Putamen (tissue), 1 donor: ENCODE results near the gene EEA1.

ENCODE experiments used
- DNase-seq: peaks from one replicate; pipeline ENCODE4 v3.0.0-alpha.2; 2016; ENCODE audit warnings: low spot score

Gene EEA1

DNA sequence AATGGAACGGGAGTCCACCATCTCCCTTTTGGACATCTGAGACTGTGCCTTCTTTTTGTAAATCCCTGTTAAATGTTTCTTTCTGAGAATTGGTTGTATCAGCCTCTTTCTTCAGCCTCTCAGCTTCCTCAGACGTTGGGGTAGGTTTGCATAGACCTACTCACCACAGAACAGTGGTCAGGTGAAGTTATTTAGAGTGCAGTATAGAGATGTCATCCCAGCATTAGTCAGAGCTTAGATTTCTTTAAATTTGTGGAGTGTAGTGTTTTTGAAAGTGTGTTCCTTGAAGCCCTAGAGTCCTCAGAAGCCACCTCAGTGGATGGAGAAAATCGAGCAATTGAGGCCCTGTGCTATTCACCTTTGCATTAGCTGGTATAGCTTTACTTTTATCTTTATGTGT is 8.9 kb upstream of the EEA1 start:
- no peak for DNase-seq

GRCh38 chr12:92933606-92934005 is 4.5 kb upstream of the EEA1 start:
- DNase-seq = no peak

- DNase-seq = no peak
Measured at GRCh38 chr12:92930421-92930820, 1.3 kb upstream of the EEA1 start.

DNA sequence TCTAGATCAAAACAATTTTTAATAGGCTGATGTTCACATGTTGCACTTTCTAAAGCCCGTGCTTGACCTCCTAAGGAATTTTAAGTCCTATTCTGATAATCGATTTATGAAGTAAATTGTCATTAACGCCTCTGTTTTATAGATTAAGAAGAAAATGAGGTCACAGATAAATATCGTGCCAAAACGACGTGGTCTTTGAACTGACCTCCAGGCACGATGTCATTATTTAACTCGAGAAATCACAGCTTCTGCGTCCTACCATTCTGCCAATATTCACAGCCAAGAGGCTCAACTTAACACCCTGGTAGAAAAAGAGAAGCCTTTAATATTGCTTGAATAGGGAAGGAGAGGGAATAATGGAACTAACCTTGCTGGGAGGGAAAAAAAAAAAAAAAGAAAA is 888 bp upstream of the EEA1 start:
- no peak for DNase-seq

GRCh38 chr12:92928421-92928961 is 604 bp downstream of the EEA1 start:
- no peak for DNase-seq

- peak; percentile 12 for DNase-seq
Measured at GRCh38 chr12:92927436-92928281, 1.4 kb downstream of the EEA1 start.

DNA sequence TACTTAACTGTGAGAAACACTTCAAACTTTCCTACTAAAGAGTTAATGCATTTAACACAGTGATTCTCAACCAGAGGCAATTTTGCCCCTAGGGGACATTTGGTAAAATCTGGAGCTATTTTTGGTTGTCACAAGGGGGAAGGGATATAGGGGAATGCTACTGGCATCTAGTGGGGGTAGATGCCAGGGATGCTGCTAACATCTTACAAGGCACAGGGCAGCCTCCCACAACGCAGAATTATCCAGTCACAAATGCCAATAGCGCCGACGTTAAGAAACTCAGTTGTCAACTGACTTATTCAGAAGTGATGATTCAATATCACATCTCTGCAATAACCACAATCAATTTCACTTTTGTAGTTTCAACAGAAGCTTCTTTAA is 2.0 kb downstream of the EEA1 start:
- DNase-seq = peak; percentile 15

GRCh38 chr12:92926549-92926948 is 2.5 kb downstream of the EEA1 start:
- DNase-seq = no peak

DNA sequence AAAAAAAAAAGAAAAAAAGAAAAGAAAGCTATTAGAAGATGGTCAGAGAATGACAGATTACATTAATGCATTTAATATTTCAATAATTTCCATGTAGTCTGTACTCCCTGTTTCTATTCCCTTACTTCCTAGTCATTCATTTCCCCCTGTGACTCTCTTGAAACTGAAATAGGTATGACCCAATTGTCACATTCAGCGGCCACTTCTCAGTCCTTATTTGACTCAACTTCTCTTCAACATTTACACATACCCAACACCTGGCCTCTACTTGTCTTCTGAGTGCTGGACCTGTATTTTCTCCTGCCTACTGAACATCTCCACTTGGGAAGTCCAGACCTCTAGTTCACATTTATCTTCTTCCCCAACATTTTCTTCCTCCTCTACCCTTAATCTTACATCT is 7.2 kb downstream of the EEA1 start:
- DNase-seq = no peak

- no peak for DNase-seq
Measured at GRCh38 chr12:92915365-92915764, 13.7 kb downstream of the EEA1 start.

DNA sequence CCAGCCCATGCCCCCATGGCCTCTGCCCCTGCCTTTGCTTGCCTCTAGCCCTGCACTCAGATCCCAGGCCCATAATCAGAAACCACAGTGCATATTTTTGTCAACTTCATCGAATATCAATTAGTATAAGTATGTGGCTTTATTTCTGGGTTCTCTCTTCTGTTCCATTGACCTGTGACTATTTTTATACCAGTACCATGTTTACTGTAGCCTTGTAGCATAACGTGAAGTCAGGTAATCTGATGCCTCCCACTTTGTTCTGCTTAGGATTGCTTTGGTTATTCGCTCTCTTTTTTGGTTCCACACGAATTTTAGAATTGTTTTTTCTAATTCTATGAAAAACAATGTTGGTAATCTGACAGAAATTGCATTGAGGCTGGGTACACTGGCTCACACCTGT is 14.9 kb downstream of the EEA1 start:
- DNase-seq = no peak

- DNase-seq = no peak
Measured at GRCh38 chr12:92912672-92913071, 16.4 kb downstream of the EEA1 start.

- DNase-seq = no peak
Measured at GRCh38 chr12:92912052-92912451, 17.0 kb downstream of the EEA1 start.

DNA sequence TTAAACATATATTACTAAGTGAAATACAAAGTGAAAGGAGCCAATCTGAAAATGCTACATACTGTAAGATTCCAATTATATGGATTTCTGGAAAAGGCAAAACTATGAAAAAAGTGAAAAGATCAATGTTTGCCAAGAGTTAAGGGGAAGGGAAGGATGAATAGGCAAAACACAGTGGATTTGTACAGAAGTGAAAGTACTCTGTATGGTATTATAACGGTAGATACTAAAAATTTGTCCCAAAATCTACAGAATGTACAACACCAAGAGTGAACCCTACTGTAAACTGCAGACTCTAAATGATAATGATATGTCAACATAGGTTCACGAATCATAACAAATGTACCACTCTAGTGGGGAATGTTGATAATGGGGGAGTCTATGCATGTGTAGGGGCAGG is 17.8 kb downstream of the EEA1 start:
- DNase-seq = no peak

- no peak for DNase-seq
Measured at GRCh38 chr12:92908108-92908507, 21.0 kb downstream of the EEA1 start.

DNA sequence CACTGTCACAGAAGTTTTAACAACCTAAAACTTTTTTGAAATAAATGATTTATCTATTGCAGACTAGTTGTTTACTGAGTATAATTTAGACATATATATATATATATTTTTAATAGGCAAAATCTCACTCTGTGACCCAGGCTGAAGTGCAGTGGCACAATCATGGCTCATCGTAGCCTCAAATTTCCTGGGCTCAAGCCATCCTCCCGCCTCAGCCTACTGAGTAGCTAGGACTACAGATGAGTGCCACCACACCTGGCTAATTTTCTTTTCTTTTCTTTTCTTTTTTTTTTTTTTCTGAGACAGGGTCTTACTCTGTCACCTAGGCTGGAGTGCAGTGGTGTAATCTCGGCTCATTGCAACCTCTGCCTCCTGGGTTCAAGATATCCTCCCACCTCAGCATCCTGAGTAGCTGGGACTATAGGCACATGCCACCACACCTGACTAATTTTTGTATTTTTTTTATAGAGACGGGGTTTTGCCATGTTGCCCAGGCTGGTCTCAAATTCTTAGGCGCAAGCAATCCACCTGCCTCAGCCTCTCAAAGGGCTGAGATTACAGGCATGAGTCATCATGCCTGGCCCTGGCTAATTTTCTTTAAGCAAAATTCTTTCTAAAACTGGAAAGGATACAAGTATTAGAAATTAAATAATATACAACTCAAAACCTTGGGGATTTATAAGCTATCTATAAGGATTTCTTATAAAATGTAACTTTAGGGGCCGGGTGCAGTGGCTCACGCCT is 23.1 kb downstream of the EEA1 start:
- DNase-seq = no peak

DNA sequence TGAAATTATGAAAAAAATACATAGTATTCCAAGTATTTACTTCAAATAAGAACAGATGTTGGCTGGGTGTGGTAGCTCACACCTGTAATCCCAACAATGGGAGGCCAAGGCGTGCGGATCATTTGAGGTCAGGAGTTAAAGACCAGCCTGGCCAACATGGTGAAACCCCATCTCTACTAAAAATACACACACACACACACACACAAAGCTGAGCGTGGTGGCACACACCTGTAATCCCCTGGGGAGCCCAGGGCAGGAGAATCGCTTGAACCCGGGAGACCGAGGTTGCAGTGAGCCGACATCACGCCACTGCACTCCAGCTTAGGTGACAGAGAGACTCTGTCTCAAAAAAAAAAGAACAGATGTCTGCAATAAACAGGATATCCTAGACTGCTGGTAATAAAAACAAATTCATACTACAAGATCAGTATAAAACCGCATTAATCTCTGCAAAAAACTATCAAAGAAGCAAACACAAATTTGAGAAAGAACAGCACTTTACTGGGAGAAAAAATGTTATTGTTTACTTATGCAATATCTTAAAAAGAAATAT is 23.8 kb downstream of the EEA1 start:
- no peak for DNase-seq

GRCh38 chr12:92900941-92901340 is 28.2 kb downstream of the EEA1 start:
- DNase-seq = no peak

GRCh38 chr12:92899386-92900001 is 29.6 kb downstream of the EEA1 start:
- no peak for DNase-seq

- DNase-seq = no peak
Measured at GRCh38 chr12:92898755-92899154, 30.3 kb downstream of the EEA1 start.

DNA sequence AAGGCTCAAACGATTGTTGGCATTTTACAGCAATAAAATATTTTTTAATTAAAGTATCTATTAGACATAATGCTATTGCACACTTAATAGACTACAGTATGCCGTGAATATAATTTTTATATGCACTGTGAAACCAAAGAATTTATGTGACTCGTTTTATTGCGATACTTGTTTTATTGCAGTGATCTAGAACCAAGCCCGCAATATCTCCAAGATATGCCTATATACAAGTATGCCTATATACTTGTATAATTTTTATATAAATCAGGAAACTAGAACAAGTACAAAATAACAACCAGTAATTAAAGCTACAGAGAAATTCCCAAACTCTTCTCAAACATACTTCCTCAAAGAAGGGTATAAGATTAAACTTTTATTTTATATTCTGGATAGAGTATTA is 31.3 kb downstream of the EEA1 start:
- no peak for DNase-seq

GRCh38 chr12:92890601-92891106 is 38.4 kb downstream of the EEA1 start:
- no peak for DNase-seq
